SU-DHL-6 (cell line): Measurements from ENCODE around the gene PDZRN3.

ENCODE experiments used
- EZH2phosphoT487 ChIP-seq: fragments of 200-600 bp; sonication (generic), shearing (Covaris generic); conservative IDR thresholded peaks from 2 replicates; pipeline ENCODE4 v1.6.1; 2018; ENCODE audit warnings: mild to moderate bottlenecking, antibody characterized with exemption, low read length, moderate library complexity, mixed read lengths
- TF ChIP-seq, protein P1 (sequence below): fragments of 200-600 bp; sonication (generic); IDR thresholded peaks from one replicate; pipeline ENCODE4 v1.5.1; 2017; ENCODE audit warnings: antibody characterized with exemption, mild to moderate bottlenecking, low read length, moderate library complexity; ENCODE audit not compliant: insufficient read depth, poor library complexity, severe bottlenecking

DNA sequence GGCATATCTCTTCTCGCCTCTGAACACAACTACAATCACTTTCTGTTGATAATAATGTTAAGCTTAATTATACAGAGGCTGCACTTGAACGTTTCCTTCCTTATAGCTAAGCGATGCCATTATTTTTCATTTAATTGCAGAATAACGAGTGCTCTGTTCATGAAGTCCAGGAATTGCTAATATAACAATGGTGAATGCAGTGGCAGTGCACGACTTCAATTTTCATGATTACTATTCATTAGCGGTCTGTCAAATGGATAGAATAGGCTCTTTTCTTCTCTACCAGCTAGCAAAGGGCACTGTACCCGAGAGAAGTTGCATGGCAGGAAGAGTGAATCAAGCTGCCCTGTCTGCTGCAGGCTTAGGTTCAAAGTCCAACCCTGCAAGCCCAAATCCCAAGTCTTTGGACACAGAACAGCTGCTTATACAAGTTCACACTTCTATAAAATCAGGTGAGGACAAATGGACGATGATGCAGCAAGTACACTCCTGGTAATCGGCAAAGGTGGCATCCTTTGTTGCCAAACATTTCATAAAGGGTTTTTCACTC, 75.6 kb downstream of the PDZRN3 start:
- TF ChIP-seq, protein P1, sequence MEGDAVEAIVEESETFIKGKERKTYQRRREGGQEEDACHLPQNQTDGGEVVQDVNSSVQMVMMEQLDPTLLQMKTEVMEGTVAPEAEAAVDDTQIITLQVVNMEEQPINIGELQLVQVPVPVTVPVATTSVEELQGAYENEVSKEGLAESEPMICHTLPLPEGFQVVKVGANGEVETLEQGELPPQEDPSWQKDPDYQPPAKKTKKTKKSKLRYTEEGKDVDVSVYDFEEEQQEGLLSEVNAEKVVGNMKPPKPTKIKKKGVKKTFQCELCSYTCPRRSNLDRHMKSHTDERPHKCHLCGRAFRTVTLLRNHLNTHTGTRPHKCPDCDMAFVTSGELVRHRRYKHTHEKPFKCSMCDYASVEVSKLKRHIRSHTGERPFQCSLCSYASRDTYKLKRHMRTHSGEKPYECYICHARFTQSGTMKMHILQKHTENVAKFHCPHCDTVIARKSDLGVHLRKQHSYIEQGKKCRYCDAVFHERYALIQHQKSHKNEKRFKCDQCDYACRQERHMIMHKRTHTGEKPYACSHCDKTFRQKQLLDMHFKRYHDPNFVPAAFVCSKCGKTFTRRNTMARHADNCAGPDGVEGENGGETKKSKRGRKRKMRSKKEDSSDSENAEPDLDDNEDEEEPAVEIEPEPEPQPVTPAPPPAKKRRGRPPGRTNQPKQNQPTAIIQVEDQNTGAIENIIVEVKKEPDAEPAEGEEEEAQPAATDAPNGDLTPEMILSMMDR, result no peak
- TF ChIP-seq EZH2phosphoT487, result no peak
